ENCODE results near the gene MYOZ3.

MYOZ3 gene

DNA sequence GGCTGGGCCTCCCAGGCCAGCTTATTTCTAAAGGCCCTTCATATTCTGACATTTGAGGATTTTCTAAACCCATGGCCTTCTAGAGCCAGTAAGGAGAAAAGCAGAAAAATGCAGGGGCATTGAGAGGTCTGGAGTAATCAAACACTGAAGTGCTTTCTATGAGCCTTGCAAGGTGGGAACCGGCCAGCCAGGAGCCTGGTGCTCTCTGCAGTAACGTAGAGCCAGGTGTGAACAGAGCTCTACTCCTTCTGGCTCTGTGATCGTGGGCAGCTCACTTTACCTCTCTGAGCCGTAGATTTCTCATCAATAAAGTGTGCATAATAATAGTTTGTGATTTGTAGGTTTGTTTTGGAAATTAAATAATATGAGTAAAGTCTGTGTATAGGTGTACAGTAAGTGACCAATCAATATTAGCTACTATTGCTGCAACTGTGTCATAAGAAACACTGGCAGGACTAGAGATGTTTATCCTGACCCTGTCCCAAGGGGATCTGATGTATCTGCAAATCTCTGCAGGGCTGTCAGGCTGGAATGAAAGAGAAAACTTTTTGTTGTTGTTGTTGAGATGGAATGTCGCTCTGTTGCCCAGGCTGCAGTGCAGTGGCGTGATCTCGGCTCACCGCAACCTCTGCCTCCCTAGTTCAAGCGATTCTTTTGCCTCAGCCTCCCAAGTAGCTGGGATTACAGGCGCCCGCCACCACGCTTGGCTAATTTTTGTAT lies 17.9 kb upstream of the MYOZ3 start:
- DNase-seq, result no peak

DNA sequence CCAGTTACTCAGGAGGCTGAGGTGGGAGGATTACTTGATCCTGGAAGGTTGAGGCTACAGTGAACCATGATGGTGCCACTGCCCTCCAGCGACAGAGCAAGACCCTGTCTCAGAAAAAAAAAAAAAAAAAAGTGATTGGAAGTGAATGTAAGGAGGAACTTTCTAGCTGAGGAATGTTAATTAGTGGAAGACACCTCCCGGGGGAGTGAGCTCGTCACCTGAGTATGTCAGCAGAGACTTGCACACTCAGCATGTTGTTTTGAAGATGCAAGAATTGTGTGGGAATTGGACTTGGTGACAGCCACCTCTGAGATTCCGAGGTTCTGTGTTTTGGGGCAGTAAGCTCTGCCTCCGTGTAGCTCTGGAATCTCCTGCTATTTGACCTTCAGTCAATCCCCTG lies 17.0 kb upstream of the MYOZ3 start:
- peak; percentile 44 for DNase-seq

DNA sequence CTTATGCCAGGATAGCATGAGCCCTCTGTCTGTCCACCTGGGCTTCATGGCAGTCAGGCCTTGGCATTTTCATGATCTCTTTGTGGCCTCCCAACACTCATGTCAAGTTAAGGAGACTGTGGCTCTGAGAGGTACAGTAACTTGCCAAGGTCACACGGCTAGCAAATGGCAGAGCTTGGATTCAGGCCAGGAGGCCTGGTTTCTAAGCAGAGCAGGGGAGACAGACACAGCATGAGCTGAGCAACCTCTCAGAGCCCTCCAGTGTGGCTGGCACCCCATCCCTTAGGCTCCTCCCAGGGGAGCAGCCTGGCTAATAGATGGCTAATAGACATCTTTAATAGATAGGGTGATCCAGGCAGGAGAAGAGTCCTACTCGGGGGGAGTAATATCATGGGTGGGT lies 16.5 kb upstream of the MYOZ3 start:
- no peak for DNase-seq

DNA sequence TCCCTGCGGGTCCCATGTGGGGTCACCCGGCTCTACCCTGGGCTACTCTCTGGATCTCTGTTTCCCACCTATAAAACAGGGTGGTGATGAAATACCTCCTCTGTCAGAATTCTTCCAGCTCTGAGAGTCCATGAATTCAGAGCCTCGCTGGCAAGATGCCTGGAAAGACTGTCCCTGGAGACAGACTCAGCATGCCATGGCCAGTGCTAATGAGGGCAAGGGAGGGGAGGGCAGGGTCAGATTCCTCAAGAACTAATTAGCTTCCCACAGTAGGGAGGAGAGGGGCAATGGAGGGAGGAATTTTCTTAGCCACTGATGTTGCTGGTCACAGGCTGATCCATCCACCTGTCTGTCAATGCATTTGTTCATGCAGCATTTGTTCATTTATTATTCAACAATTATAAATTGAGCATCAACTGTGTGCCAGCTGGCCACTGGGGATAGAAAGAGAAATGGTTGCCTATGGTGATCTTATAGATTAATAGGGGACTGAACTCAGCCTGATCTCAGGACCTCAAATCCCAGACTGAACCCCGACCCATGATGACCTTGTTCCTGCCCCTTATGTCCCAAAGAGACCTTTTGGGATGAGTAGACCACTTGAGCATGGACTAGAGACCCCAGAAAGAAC lies 15.9 kb upstream of the MYOZ3 start:
- DNase-seq, result peak; percentile 91

DNA sequence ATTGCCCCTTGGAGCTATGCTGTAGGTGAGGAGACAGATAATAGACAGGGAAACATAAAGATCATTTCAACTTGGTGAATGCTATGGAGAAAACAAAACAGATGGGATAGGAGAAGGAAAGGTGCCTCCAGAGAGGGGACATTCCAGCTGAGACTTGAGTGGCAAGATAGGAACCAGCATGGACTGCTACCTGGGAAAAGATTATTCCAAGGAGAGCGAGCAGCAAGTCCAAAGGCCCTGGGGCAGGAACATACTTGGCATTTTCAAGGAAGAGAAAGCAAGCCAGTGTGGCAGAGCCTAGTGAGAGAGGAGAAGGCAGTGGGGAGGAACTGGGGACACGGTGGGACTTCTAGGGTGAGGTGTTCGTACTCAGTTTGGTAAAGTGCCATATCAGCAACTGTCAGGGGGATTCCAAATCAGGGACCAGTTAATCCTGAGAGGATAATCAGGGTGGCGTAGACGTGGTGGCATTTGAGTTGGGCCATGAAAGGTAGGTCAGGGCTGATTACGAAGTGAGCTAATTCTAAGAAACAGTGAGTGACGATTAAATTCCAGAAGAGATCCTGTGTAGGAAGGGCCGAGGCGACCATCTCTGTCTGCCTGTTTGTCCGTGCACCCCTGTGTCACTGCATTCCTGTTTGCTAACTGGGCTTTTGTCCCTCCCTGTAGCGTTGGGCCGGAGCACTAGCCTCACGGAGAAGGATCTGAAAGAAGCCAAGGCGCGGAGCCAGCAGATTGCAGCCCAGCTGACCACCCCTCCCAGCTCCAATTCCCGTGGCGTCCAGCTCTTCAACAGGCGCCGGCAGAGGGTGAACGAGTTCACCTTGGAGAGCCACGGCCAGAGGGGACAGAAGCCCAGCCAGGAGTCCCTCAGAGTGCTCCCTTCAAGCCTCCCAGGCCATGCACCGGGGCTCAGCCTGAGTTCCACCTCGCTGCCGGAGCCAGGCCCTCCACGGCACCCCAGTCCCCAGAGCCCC lies 13.5 kb upstream of the MYOZ3 start:
- DNase-seq, result no peak

DNA sequence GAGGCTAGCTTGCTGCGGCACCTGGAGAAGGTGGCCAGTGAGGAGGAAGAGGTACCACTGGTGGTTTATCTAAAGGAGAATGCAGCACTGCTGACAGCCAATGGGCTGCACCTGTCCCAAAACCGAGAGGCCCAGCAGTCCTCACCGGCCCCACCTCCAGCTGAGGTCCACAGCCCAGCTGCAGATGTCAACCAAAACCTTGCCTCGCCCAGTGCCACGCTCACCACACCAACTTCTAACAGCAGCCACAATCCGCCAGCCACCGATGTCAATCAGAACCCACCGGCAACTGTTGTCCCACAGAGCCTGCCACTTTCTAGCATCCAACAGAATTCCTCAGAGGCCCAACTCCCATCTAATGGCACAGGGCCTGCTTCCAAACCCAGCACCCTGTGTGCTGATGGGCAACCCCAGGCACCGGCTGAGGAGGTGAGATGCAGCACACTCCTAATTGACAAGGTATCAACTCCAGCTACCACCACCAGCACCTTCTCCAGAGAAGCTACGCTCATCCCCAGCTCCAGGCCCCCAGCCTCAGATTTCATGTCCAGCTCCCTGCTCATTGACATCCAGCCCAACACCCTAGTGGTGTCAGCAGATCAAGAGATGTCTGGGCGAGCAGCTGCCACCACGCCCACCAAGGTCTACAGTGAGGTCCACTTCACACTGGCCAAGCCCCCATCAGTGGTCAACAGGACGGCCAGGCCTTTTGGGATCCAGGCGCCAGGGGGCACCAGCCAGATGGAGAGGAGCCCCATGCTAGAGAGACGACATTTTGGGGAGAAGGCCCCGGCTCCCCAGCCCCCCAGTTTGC lies 12.6 kb upstream of the MYOZ3 start:
- DNase-seq, result no peak

DNA sequence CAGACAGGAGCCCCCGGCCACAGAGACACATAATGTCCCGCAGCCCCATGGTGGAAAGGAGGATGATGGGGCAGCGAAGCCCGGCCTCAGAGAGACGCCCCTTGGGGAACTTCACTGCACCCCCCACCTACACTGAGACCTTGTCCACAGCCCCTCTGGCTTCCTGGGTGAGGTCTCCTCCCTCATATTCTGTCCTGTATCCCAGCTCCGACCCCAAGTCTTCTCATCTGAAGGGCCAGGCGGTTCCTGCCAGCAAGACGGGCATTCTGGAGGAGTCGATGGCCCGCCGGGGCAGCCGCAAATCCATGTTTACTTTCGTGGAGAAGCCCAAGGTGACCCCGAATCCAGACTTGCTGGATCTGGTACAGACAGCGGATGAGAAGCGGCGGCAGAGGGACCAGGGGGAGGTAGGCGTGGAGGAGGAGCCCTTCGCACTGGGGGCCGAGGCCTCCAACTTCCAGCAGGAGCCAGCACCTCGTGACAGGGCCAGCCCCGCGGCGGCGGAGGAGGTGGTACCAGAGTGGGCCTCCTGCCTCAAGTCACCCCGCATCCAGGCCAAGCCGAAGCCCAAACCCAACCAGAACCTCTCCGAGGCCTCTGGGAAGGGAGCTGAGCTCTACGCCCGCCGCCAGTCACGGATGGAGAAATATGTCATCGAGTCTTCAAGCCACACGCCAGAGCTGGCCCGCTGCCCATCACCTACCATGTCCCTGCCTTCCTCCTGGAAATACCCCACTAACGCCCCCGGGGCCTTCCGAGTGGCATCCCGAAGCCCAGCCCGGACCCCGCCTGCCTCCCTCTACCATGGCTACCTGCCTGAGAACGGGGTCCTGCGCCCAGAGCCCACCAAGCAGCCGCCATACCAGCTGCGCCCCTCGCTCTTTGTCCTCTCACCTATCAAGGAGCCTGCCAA lies 11.7 kb upstream of the MYOZ3 start:
- no peak for DNase-seq

DNA sequence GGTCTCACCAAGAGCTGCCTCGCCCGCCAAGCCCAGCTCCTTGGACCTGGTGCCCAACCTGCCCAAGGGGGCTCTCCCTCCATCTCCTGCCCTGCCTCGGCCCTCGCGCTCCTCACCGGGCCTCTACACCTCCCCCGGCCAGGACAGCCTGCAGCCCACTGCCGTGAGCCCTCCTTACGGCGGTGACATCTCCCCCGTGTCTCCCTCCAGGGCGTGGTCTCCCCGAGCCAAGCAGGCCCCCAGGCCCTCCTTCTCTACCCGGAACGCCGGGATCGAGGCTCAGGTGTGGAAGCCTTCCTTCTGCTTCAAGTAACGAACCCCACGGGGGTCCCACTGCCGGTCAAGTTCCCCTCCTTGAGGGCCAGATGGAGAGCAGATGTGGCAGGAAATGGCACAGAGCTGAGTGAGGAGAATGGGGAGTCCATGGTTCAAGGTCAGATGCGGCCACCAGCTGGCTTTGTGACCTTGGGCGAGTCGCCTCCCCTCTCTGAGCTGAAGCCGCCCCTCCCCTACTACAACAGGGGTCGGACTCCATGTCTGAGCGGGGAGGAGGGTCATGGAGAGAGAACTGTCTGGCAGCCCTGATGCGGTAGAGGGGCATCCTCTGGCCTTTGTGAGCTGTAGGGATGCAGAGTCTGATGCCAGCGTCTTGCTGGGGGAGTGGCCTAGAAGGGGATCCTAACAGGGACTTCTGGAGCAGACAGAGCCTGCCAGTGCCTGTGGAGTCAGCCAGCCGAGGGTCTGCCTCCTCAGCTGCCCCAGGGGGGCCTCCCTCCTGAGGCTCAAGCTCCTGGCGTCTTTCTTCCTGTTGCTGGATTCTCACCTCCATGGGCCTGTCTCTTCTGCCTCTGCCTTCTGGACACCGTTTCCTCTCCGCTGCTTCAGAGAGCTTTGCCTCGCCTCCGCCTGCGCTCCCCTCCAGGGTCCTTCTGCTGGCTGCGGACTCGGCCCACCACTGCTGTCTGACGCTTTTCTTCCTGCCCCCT lies 10.7 kb upstream of the MYOZ3 start:
- no peak for DNase-seq

DNA sequence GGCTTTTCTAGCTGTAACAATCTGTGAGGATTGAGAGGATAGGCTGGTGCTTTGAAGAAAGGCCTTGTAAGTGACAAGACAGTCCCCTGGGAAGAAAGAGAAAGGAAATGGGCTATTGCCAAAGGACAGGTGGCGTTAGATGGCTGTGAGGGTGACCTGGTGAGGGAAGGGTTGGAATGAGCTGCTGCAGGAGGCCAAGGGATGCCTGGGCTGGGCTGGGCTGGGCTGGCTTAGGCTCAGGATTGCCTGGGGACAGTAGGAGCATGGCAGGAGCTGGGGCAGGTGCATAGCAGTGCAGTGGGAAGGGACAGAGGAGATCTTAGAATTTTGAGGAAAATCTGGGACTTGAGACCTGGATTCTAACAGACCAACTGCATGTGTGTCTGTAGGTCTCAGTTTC lies 9.7 kb upstream of the MYOZ3 start:
- no peak for DNase-seq

DNA sequence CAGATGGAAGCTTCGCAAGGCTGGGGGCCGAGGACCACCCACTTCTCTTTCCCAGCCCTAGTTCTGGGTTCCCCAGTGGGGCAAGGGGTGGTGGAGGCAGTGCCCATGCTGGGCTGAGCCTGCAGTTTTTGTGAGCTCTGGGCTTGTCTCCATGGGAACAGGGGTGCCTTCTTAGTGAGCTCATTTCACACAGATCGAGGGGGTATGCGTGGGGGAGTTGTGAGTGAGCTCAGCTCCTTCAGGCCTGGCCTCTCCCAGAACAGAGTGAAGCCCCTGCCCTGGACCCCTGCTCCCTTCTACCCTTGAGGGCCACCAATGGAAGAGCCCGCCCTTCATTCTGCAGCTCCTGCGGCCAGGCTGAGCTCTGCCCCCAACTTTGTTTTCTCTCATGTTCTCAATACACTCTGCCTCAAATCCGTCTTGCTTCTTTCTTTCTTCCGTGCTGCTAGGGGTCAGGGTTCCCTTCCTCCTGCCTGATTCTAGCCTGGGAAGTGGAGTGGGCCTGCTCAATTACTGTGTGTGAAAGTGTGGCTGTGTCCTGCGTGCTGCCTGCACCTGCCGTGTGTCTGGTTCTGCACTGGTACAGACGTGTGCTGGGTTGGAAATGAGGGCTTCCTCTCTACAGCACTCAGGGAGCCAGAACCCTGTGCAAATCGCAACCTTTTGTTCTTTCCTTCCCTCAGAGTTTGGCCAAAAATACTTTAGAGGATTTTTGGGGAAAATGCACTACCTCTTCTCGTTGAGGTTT lies 9.0 kb upstream of the MYOZ3 start:
- DNase-seq, result no peak

DNA sequence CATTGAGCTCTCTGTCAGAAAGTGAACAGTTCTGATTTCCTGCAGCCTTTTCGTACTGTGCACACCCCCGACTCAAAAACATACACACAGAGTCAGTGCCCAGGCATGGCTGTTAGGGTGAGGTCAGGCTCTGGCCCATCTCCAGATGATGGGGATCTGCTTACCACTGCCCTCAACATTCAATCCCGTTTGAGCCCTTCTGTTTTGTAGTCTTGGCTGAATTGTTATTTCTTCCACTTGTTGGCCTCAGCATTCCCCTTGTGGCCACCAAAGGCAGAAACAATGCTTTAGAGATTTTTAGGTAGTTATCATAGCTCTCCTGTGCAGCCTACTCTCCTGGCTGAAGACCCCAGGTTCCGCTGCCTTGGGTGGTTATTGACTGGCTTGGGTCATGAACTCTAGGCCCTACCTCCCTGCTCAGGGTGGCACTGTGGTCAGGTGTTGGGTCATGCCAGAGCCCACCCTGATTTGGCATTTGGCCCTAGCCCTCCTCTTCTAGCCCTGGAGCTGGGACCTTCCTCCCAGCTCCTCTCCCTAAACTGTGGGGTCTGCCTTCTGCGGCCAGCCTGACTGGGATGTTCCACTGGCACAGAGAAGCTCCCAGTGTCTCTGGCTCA lies 7.8 kb upstream of the MYOZ3 start:
- peak; percentile 65 for DNase-seq

DNA sequence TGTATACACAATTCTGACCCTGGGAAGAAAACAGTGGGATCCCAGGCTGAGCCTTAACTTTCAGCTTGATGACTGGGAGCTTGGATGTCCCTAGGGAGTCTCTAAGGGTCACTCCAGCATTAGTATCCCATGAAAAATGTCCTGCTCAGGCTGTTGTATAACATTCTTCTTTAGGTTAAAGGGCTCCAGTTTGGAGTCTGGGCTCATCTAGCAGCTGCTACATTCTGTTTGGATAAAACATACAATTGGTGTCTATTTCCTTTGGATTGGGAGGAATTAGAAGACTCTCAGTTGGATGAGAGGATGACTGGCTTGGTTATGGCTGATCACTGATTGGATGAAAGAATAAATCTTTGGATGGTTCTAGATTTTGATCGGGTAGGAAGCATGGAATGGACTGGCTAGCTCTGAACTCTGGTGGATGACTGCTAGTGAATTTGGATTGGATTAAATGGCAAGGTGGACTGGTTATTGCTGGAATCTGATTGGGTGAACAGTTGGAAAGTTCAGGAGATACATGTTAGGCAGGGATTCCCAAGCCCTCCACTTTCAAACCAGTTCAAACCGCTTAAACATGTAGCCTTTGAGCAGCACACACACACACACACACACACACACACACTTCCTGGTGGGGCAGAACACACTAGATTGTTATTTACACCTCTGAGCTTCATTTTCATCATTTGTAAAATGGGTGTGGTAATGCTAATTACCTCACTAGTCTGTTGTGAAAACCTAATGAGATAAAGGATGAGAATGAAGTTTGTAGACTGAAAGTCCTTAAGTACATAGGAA lies 7.1 kb upstream of the MYOZ3 start:
- DNase-seq, result no peak

DNA sequence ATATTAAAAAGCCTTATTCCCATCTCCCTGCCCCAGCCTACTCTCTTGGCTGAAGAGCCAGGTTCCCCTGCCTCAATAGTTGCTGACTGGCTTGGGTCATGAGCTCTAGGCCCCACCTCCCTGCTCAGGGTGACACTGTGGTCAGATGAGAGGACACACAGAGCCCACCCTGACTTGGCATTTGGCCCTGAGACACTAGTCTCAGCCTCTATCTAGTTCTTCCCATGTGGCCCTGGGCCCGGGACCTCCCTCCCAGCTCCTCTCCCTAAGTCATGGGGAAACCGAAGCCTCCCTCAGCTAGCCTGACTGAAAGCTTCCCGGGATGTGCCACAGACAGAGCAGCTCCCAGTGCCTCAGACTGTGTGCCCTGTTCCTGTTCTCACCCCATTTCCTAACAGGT lies 5.8 kb upstream of the MYOZ3 start:
- DNase-seq, result no peak

DNA sequence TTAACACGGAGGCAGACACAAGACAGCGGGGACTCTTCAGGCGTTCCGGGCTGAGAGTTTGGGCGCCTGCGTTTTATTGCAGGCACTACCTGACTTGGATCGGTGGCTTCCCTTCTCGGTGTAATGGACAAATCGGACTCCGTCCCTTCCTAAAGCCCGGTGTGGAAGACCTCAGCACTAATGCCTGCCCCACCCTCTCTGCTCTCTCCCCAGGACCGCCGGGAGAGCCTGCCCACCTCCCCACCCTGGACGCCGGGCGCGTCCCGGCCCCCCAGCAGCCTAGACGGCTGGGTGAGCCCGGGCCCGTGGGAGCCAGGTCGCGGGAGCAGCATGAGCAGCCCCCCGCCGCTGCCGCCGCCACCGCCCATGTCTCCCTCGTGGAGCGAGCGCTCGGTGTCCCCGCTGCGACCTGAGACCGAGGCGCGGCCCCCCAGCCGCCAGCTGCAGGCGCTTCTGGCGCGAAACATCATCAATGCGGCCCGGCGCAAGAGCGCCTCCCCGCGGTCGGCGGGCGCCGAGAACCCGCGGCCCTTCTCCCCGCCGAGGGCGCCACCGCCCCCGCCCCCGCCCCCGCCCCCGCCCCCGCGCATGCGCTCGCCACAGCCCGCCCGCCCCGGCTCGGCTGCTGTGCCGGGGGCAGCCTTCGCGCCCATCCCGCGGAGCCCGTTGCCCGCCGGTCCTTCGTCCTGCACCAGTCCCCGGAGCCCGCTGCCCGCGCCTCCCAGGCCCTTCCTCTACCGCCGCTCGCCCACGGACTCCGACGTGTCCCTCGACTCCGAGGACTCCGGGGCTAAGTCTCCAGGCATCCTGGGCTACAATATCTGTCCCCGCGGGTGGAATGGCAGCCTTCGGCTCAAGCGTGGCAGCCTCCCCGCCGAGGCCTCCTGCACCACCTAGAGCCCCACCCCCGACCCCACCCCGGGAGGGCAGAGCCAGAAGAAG lies 4.6 kb upstream of the MYOZ3 start:
- peak; percentile 57 for DNase-seq

DNA sequence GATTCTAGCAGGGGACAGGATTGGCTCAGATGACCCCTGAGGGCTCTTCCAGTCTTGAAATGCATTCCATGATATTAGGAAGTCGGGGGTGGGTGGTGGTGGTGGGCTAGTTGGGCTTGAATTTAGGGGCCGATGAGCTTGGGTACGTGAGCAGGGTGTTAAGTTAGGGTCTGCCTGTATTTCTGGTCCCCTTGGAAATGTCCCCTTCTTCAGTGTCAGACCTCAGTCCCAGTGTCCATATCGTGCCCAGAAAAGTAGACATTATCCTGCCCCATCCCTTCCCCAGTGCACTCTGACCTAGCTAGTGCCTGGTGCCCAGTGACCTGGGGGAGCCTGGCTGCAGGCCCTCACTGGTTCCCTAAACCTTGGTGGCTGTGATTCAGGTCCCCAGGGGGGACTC lies 2.9 kb upstream of the MYOZ3 start:
- no peak for DNase-seq

DNA sequence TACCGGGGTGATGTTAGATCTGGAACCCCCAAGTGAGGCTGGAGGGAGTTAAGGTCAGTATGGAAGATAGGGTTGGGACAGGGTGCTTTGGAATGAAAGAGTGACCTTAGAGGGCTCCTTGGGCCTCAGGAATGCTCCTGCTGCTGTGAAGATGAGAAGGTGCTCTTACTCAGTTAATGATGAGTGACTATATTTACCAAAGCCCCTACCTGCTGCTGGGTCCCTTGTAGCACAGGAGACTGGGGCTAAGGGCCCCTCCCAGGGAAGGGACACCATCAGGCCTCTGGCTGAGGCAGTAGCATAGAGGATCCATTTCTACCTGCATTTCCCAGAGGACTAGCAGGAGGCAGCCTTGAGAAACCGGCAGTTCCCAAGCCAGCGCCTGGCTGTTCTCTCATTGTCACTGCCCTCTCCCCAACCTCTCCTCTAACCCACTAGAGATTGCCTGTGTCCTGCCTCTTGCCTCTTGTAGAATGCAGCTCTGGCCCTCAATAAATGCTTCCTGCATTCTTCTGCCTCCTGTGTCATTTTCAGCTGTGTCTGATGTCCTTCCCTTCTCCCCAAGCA lies 2.3 kb upstream of the MYOZ3 start:
- DNase-seq, result no peak
